NCI-H345 treated with DMSO at 0.1 percent for 48 hours (cell line): ENCODE measurements around the gene IL11.
"Not testable (repeated sequence)": the region's sequence is repeated elsewhere in the genome, so short reads cannot be mapped to it uniquely, and the experiment has no call there.

Source experiments
- DNase-seq: peaks from one replicate; lab custom pipeline; 2025; ENCODE audit not compliant: unreplicated experiment; lab: John Stamatoyannopoulos, UW

The IL11 gene

GRCh38 chr19:55336101-55336500 is 34.2 kb downstream of the IL11 start:
- no peak for DNase-seq

GRCh38 chr19:55333870-55334269 is 36.4 kb downstream of the IL11 start:
- DNase-seq = no peak

DNA sequence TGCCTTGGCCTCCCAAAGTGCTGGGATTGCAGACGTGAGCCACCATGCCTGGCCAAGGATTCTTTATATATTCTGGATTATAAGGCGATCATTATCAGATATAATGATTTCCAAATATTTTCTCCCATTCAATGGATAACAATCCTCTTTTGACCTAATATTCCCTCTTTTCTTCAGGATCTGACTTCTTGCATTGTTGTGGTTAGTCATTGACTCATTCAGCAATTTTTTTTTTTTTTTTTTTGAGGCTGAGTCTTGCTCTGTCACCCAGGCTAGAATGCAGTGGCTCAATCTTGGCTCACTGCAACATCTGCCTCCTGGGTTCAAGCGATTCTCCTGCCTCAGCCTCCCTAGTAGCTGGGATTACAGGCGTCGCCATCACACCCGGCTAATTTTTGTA is 40.5 kb downstream of the IL11 start:
- DNase-seq = not testable (repeated sequence)

GRCh38 chr19:55328774-55329318 is 41.4 kb downstream of the IL11 start:
- DNase-seq = not testable (repeated sequence)

DNA sequence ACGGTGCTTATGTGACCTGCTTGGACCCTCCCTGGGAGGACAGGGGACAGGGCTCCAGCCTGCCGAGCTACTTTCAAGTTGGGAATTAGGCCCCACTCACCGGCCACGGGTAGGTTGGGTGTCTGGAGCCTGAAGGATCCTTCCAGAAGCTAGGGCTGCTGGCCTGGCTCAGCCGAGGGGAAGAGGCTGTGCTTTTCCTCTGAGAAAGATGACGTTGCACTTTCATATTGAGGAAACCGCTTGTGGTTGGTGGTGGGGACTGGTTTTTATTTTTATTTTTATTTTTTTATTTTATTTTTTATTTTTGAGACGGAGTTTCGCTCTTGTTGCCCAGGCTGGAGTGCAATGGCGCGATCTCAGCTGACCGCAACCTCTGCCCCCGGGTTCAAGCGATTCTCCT is 45.1 kb downstream of the IL11 start, which contains the start of gene TMEM150B:
TSS of gene TMEM150B (minus strand) at position 170 of the 400 bp plus-strand sequence. CDS start 4,305 bp downstream, outside the sequence.
- no peak for DNase-seq

- no peak for DNase-seq
Measured at GRCh38 chr19:55324662-55325061, 45.6 kb downstream of the IL11 start.

- DNase-seq = no peak
Measured at GRCh38 chr19:55322204-55322885, 47.9 kb downstream of the IL11 start.

- no peak for DNase-seq
Measured at GRCh38 chr19:55321466-55322137, 48.7 kb downstream of the IL11 start.

GRCh38 chr19:55320844-55321419 is 49.3 kb downstream of the IL11 start:
- no peak for DNase-seq

- DNase-seq = no peak
Measured at GRCh38 chr19:55319785-55320184, 50.5 kb downstream of the IL11 start.

GRCh38 chr19:55316646-55317045 is 53.6 kb downstream of the IL11 start:
- no peak for DNase-seq

GRCh38 chr19:55315956-55316525 is 54.2 kb downstream of the IL11 start:
- no peak for DNase-seq

GRCh38 chr19:55314396-55314795 is 55.9 kb downstream of the IL11 start:
- no peak for DNase-seq
